HEK293 (cell line): Measurements from ENCODE around the gene OLA1.

Experiments used
- GFI1B ChIP-seq: fragments of 450-650 bp; formaldehyde crosslinking; IDR thresholded peaks from 2 replicates; pipeline ENCODE4 v1.5.1; 2016; ENCODE audit warnings: missing biosample characterization, missing genetic modification characterization
- IKZF3 ChIP-seq: fragments of 450-650 bp; IDR thresholded peaks from 2 replicates; pipeline ENCODE4 v1.5.0; 2018; ENCODE audit warnings: missing biosample characterization, mild to moderate bottlenecking, missing genetic modification characterization, moderate library complexity
- MYNN ChIP-seq: fragments of 450-650 bp; formaldehyde crosslinking; IDR thresholded peaks from 2 replicates; pipeline ENCODE4 v1.5.1; 2016; ENCODE audit warnings: missing biosample characterization, missing genetic modification characterization, borderline replicate concordance
- PRDM1 ChIP-seq: fragments of 450-650 bp; formaldehyde crosslinking; IDR thresholded peaks from 2 replicates; pipeline ENCODE4; 2016; ENCODE audit warnings: missing biosample characterization, missing genetic modification characterization
- ZBTB1 ChIP-seq: fragments of 450-650 bp; formaldehyde crosslinking; IDR thresholded peaks from 2 replicates; pipeline ENCODE4 v1.5.1; 2016; ENCODE audit warnings: missing biosample characterization, missing genetic modification characterization
- ZEB2 ChIP-seq: fragments of 450-650 bp; formaldehyde crosslinking; IDR thresholded peaks from 2 replicates; pipeline ENCODE4 v1.5.1; 2016; ENCODE audit warnings: missing biosample characterization, missing genetic modification characterization
- ZFP69B ChIP-seq: fragments of 450-650 bp; formaldehyde crosslinking; IDR thresholded peaks from 2 replicates; pipeline ENCODE4 v1.5.1; 2016; ENCODE audit warnings: missing biosample characterization, missing genetic modification characterization
- ZNF10 ChIP-seq: fragments of 450-650 bp; formaldehyde crosslinking; IDR thresholded peaks from 2 replicates; pipeline ENCODE4 v1.5.1; 2017; ENCODE audit warnings: missing biosample characterization, missing genetic modification characterization
- ZNF140 ChIP-seq: fragments of 450-650 bp; formaldehyde crosslinking; IDR thresholded peaks from 2 replicates; pipeline ENCODE4 v1.5.1; 2016; ENCODE audit warnings: missing biosample characterization, missing genetic modification characterization
- ZNF174 ChIP-seq: fragments of 450-650 bp; formaldehyde crosslinking; IDR thresholded peaks from 2 replicates; pipeline ENCODE4 v1.5.0; 2017; ENCODE audit warnings: missing biosample characterization, mild to moderate bottlenecking, missing genetic modification characterization
- ZNF18 ChIP-seq: fragments of 450-650 bp; formaldehyde crosslinking; IDR thresholded peaks from 2 replicates; pipeline ENCODE4 v1.5.1; 2016; ENCODE audit warnings: missing biosample characterization, missing genetic modification characterization
- ZNF2 ChIP-seq: fragments of 450-650 bp; formaldehyde crosslinking; IDR thresholded peaks from 2 replicates; pipeline ENCODE4 v1.5.1; 2016; ENCODE audit warnings: missing biosample characterization, missing genetic modification characterization
- ZNF292 ChIP-seq: fragments of 450-650 bp; formaldehyde crosslinking; IDR thresholded peaks from 2 replicates; pipeline ENCODE4 v1.5.1; 2016; ENCODE audit warnings: low read depth, missing biosample characterization, missing genetic modification characterization, borderline replicate concordance
- ZNF311 ChIP-seq: fragments of 450-650 bp; formaldehyde crosslinking; IDR thresholded peaks from 2 replicates; pipeline ENCODE4 v1.5.1; 2017; ENCODE audit warnings: missing biosample characterization, missing genetic modification characterization, borderline replicate concordance
- ZNF324 ChIP-seq: fragments of 450-650 bp; formaldehyde crosslinking; IDR thresholded peaks from 2 replicates; pipeline ENCODE4 v1.5.1; 2016; ENCODE audit warnings: missing biosample characterization, missing genetic modification characterization
- ZNF341 ChIP-seq: fragments of 450-650 bp; formaldehyde crosslinking; IDR thresholded peaks from 2 replicates; pipeline ENCODE4; 2016; ENCODE audit warnings: low read depth, missing biosample characterization, missing genetic modification characterization
- ZNF354C ChIP-seq: fragments of 450-650 bp; formaldehyde crosslinking; IDR thresholded peaks from 2 replicates; pipeline ENCODE4 v1.5.1; 2016; ENCODE audit warnings: missing biosample characterization, missing genetic modification characterization, low read depth, borderline replicate concordance
- ZNF362 ChIP-seq: fragments of 450-650 bp; formaldehyde crosslinking; IDR thresholded peaks from 2 replicates; pipeline ENCODE4 v1.5.1; 2016; ENCODE audit warnings: missing biosample characterization, missing genetic modification characterization
- ZNF518A ChIP-seq: fragments of 450-650 bp; formaldehyde crosslinking; conservative IDR thresholded peaks from 2 replicates; pipeline ENCODE4 v1.5.1; 2016; ENCODE audit warnings: low read depth, missing biosample characterization, missing genetic modification characterization
- ZNF558 ChIP-seq: fragments of 450-650 bp; formaldehyde crosslinking; IDR thresholded peaks from 2 replicates; pipeline ENCODE4 v1.5.1; 2016; ENCODE audit warnings: missing biosample characterization, missing genetic modification characterization
- ZNF76 ChIP-seq: fragments of 450-650 bp; formaldehyde crosslinking; IDR thresholded peaks from 2 replicates; pipeline ENCODE4; 2016; ENCODE audit warnings: low read depth, missing biosample characterization, missing genetic modification characterization, borderline replicate concordance
- ZNF785 ChIP-seq: fragments of 450-650 bp; formaldehyde crosslinking; IDR thresholded peaks from 2 replicates; pipeline ENCODE4 v1.5.1; 2016; ENCODE audit warnings: missing biosample characterization, missing genetic modification characterization
- TF ChIP-seq, protein P1 (sequence below): fragments of 450-650 bp; formaldehyde crosslinking; conservative IDR thresholded peaks from 2 replicates; pipeline ENCODE4 v1.5.1; 2016; ENCODE audit warnings: low read depth, missing biosample characterization, missing genetic modification characterization
- TF ChIP-seq, protein P2 (sequence below): fragments of 450-650 bp; formaldehyde crosslinking; IDR thresholded peaks from 2 replicates; pipeline ENCODE4 v1.5.1; 2017; ENCODE audit warnings: missing biosample characterization, missing genetic modification characterization
- TF ChIP-seq, protein P3 (sequence below): fragments of 450-650 bp; formaldehyde crosslinking; IDR thresholded peaks from 2 replicates; pipeline ENCODE4 v1.5.1; 2017; ENCODE audit warnings: missing biosample characterization, missing genetic modification characterization

OLA1 gene

GRCh38 chr2:174088706-174089460 lies 159.4 kb downstream of the OLA1 start (continued):
- TF ChIP-seq ZNF354C (tag by site-specific recombination) (no peak), ZNF324 (tag by site-specific recombination) (no peak), ZNF18 (tag by site-specific recombination) (no peak), ZNF341 (tag by site-specific recombination) (no peak), ZNF174 (tag by site-specific recombination) (no peak), ZNF2 (no peak), MYNN (tag by site-specific recombination) (no peak), ZFP69B (tag by site-specific recombination) (no peak), ZNF10 (tag by site-specific recombination) (no peak), ZNF311 (tag by site-specific recombination) (no peak), ZNF362 (no peak), ZNF140 (tag by site-specific recombination) (peak; percentile 74), PRDM1 (tag by site-specific recombination) (no peak), ZEB2 (tag by site-specific recombination) (no peak), IKZF3 (tag by site-specific recombination) (no peak), GFI1B (tag by site-specific recombination) (no peak), ZNF292 (tag by site-specific recombination) (no peak), ZNF785 (tag by site-specific recombination) (no peak), ZBTB1 (tag by site-specific recombination) (no peak), ZNF558 (tag by site-specific recombination) (0 out of 2 replicates have a peak, but pooled peaks have one; percentile 47), ZNF518A (tag by site-specific recombination) (peak; percentile 81), ZNF76 (tag by site-specific recombination) (no peak)
- TF ChIP-seq, protein P1, sequence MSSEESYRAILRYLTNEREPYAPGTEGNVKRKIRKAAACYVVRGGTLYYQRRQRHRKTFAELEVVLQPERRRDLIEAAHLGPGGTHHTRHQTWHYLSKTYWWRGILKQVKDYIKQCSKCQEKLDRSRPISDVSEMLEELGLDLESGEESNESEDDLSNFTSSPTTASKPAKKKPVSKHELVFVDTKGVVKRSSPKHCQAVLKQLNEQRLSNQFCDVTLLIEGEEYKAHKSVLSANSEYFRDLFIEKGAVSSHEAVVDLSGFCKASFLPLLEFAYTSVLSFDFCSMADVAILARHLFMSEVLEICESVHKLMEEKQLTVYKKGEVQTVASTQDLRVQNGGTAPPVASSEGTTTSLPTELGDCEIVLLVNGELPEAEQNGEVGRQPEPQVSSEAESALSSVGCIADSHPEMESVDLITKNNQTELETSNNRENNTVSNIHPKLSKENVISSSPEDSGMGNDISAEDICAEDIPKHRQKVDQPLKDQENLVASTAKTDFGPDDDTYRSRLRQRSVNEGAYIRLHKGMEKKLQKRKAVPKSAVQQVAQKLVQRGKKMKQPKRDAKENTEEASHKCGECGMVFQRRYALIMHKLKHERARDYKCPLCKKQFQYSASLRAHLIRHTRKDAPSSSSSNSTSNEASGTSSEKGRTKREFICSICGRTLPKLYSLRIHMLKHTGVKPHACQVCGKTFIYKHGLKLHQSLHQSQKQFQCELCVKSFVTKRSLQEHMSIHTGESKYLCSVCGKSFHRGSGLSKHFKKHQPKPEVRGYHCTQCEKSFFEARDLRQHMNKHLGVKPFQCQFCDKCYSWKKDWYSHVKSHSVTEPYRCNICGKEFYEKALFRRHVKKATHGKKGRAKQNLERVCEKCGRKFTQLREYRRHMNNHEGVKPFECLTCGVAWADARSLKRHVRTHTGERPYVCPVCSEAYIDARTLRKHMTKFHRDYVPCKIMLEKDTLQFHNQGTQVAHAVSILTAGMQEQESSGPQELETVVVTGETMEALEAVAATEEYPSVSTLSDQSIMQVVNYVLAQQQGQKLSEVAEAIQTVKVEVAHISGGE (tag by site-specific recombination), result peak; percentile 66; the same call in 1 of the 2 replicates
- TF ChIP-seq, protein P2, sequence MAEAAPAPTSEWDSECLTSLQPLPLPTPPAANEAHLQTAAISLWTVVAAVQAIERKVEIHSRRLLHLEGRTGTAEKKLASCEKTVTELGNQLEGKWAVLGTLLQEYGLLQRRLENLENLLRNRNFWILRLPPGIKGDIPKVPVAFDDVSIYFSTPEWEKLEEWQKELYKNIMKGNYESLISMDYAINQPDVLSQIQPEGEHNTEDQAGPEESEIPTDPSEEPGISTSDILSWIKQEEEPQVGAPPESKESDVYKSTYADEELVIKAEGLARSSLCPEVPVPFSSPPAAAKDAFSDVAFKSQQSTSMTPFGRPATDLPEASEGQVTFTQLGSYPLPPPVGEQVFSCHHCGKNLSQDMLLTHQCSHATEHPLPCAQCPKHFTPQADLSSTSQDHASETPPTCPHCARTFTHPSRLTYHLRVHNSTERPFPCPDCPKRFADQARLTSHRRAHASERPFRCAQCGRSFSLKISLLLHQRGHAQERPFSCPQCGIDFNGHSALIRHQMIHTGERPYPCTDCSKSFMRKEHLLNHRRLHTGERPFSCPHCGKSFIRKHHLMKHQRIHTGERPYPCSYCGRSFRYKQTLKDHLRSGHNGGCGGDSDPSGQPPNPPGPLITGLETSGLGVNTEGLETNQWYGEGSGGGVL (tag by site-specific recombination), result no peak
- TF ChIP-seq, protein P3, sequence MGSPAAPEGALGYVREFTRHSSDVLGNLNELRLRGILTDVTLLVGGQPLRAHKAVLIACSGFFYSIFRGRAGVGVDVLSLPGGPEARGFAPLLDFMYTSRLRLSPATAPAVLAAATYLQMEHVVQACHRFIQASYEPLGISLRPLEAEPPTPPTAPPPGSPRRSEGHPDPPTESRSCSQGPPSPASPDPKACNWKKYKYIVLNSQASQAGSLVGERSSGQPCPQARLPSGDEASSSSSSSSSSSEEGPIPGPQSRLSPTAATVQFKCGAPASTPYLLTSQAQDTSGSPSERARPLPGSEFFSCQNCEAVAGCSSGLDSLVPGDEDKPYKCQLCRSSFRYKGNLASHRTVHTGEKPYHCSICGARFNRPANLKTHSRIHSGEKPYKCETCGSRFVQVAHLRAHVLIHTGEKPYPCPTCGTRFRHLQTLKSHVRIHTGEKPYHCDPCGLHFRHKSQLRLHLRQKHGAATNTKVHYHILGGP (tag by site-specific recombination), result no peak
